Astrocyte of the cerebellum (primary cell): ENCODE measurements around the gene SCN4A.
"Not testable (repeated sequence)": the region's sequence is repeated elsewhere in the genome, so short reads cannot be mapped to it uniquely, and the experiment has no call there.

ENCODE experiments used
- DNase-seq: peaks from one replicate; pipeline ENCODE4 v3.0.0-alpha.2; 2011; ENCODE audit warnings: low read depth
- H3K4me3 ChIP-seq: 2 replicates; pipeline ENCODE4 v1.5.1; 2011; ENCODE audit warnings: mild to moderate bottlenecking, low read depth, low read length, moderate library complexity
- CTCF ChIP-seq: IDR thresholded peaks from 2 replicates; pipeline ENCODE4 v1.5.1; 2012; ENCODE audit warnings: low read length, low read depth, moderate library complexity, mild to moderate bottlenecking; ENCODE audit errors: missing control alignments
- in situ Hi-C: cut with HindIII; loops from 2 replicates; pipeline ENCODE4 v1.10.0; 2017; ENCODE audit warnings: low sequenced_read_pairs

The SCN4A gene

DNA sequence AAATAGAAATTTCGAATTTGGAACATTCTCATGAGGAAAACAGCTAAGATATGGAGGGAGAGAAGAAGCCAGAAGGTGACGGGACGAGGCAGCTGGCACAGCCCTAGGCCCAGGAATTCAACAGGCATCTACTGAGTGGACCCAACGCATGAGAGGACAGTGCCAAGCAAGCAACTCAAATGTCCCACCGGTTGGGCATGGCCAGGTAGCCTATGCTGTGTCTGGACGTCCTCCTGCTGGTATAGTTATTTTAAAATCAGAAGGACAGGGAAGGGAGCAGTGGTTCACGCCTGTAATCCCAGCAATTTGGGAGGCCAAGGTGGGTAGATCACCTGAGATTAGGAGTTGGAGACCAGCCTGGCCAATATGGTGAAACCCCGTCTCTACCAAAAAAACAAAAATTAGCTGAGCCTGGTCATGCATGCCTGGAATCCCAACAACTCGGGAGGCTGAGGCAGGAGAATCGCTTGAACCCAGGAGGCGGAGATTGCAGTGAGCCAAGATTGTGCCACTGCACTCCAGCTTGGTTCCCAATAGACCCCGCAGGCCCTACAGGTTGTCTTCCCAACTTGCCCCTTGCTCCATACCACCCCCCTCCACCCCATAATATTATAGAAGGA lies 56.0 kb downstream of the SCN4A start:
- DNase-seq = no peak
- H3K4me3 ChIP-seq = no peak overlapping the region
- no peak for TF ChIP-seq CTCF
- in situ Hi-C loops = no loop called here

- in situ Hi-C loops, DNase-seq, H3K4me3 ChIP-seq: not testable (repeated sequence)
Observed at GRCh38 chr17:63915753-63916152, 57.0 kb downstream of the SCN4A start.

DNA sequence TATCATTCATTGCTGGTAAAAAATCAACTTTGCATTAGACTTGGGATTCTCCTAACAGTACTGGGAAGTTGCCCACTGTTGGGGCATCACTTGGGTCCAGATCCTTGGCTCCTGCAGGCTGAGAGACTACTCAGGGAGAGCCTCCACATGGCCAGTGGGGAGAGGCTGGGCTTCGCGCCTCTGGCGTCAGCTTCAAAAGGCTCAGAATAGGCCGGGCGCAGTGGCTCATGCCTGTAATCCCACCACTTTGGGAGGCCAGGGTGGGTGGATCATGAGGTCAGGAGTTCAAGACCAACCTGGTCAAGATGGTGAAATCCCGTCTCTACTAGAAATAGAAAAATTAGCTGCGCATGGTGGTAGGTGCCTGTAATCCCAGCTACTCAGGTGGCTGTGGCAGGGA lies 58.2 kb downstream of the SCN4A start:
- in situ Hi-C loops = no loop called here

GRCh38 chr17:63911657-63912100 lies 61.0 kb downstream of the SCN4A start:
- DNase-seq = no peak
- in situ Hi-C loops = no loop called here
- no peak overlapping the region for H3K4me3 ChIP-seq
- TF ChIP-seq CTCF = peak; percentile 72

More for the DNA sequence above, 58.2 kb downstream of the SCN4A start:
- H3K4me3 ChIP-seq = no peak overlapping the region
- DNase-seq = no peak
- no peak for TF ChIP-seq CTCF

DNA sequence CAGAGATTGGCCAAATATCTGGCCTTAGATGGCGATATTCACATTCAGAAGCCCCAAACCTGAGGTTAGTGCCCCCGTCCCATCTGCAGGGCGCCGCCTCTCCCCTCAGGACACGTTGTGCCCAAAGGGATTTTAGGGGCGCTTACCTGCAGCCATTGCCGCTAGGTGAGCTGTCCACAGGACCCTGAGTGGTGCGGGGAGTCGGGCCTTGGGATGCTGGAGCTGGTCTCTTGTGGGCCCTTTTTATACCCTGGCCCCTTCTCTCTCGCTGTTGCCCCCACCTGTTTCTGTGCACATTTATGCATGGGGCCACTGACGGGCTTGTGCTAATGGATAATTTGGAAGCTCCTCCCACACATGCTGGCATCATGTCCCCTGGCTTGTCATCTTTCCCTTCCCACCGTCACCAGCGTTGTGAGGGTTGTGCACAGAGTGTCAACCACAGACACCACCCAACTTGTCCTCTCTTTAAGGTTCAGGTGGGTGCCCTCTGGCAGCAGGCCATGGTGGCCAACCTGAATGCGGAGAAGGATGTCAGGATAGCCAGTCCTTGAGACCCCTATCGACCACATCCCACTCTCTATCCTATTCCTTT lies 61.6 kb downstream of the SCN4A start, which contains the start of gene CSHL1:
TSS of gene CSHL1 (minus strand) at position 218 of the 595 bp plus-strand sequence. CDS start at position 156, 62 bp downstream.
- no peak within 1 kb of the TSS for H3K4me3 ChIP-seq
- TF ChIP-seq CTCF = no peak
- in situ Hi-C loops = no loop called here
- no peak for DNase-seq

DNA sequence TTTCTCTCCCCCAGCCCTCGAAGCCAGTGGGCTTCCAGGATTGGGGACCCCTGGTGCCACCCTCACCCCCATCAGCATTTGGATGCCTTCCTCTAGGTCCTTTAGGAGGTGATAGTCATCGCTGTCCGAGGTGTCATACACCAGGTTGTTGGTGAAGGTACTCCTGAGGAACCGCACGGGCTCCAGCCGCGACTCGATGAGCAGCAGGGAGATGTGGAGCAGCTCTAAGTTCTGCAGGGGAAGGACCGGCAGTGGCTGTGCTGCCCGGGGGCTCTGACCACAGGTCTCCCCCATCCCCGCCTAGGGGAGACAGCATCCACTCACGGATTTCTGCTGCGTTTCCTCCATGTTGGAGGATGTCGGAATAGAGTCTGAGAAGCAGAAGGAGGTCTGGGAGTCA lies 62.6 kb downstream of the SCN4A start:
- TF ChIP-seq CTCF = no peak
- no peak overlapping the region for H3K4me3 ChIP-seq
- in situ Hi-C loops = no loop called here
- no peak for DNase-seq

DNA sequence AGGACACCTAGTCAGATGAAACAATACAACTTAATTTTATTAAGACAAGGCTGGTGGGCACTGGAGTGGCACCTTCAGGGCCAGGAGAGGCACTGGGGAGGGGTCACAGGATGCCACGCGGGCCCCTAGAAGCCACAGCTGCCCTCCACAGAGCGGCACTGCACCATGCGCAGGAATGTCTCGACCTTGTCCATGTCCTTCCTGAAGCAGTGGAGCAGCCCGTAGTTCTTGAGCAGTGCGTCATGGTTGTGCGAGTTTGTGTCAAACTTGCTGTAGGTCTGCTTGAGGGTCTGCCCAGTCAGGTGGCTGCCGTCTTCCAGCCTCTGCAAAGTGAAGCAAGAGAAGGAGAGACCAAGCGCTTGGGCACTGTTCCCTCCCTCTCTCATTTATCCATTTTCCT lies 63.1 kb downstream of the SCN4A start:
- H3K4me3 ChIP-seq, in situ Hi-C loops, DNase-seq: not testable (repeated sequence)
